Neural crest cell (in vitro differentiated cells): ENCODE measurements around the gene FHIT. TPM values are rescaled to one million over a fixed set of nuclear protein-coding genes. Genes with fewer than 3 reads are reported as not detected.

ENCODE experiments used
- DNase-seq: peaks from one replicate; pipeline ENCODE4 v3.0.0; 2021; ENCODE audit warnings: low read depth, mixed read lengths, low spot score
- H3K27ac Mint-ChIP-seq: one replicate; pipeline ENCODE4 v1.8.0; 2021; ENCODE audit warnings: mild to moderate bottlenecking, mixed read lengths; ENCODE audit not compliant: unreplicated experiment
- H3K27me3 Mint-ChIP-seq: 2 replicates; pipeline ENCODE4 v1.8.0; 2021; ENCODE audit warnings: low read depth, mild to moderate bottlenecking, mixed read lengths
- H3K36me3 Mint-ChIP-seq: 2 replicates; pipeline ENCODE4 v1.8.0; 2021; ENCODE audit warnings: low read depth, mild to moderate bottlenecking, mixed read lengths
- H3K4me1 Mint-ChIP-seq: 2 replicates; pipeline ENCODE4 v1.8.0; 2021; ENCODE audit warnings: mixed read lengths
- H3K4me3 Mint-ChIP-seq: one replicate; pipeline ENCODE4 v1.8.0; 2021; ENCODE audit warnings: mild to moderate bottlenecking, mixed read lengths
- H3K9me3 Mint-ChIP-seq: 2 replicates; pipeline ENCODE4 v1.8.0; 2021; ENCODE audit warnings: mixed read lengths
- total RNA-seq: library from RNA; stranded (reverse); gene quantifications from 2 replicates; pipeline ENCODE4 v1.2.1, GENCODE V29; 2021
- TF ChIP-seq, protein P1 (sequence below): fragments of 200-600 bp; sonication (generic); conservative IDR thresholded peaks from 2 replicates; pipeline ENCODE4 v1.5.0; 2021; ENCODE audit warnings: antibody characterized with exemption, mild to moderate bottlenecking

Gene FHIT
- total RNA-seq, 1 donor from 2014 or later = 5.2 TPM

DNA sequence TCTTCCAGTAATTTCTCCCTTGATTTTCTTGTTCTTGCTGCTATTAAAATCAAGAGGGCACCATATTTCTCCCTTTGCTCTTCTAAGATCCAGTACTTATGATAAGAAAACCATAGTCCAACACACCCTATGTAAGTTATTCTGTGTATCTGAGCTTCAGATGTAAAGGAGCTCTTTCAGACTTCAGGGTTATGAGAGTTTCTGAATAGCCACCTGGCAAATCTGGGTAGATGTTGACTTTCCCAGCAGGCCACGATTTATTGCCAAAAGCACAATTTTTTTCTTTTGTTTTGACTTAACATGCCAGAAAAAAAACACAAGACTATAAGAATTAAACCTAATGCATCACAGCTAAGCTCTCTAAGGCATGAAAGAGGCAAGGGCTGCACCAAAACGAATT lies 1045.0 kb downstream of the FHIT start:
- Mint-ChIP-seq H3K27ac (no peak overlapping the region), H3K36me3 (no peaks in the 10 kb centered on the region), H3K4me1 (peaks cover 4% of the 10 kb centered on the region), H3K27me3 (no peaks in the 10 kb centered on the region), H3K9me3 (peaks cover 4% of the 10 kb centered on the region), H3K4me3 (no peak overlapping the region)
- TF ChIP-seq, protein P1, sequence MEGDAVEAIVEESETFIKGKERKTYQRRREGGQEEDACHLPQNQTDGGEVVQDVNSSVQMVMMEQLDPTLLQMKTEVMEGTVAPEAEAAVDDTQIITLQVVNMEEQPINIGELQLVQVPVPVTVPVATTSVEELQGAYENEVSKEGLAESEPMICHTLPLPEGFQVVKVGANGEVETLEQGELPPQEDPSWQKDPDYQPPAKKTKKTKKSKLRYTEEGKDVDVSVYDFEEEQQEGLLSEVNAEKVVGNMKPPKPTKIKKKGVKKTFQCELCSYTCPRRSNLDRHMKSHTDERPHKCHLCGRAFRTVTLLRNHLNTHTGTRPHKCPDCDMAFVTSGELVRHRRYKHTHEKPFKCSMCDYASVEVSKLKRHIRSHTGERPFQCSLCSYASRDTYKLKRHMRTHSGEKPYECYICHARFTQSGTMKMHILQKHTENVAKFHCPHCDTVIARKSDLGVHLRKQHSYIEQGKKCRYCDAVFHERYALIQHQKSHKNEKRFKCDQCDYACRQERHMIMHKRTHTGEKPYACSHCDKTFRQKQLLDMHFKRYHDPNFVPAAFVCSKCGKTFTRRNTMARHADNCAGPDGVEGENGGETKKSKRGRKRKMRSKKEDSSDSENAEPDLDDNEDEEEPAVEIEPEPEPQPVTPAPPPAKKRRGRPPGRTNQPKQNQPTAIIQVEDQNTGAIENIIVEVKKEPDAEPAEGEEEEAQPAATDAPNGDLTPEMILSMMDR = no peak
- DNase-seq = no peak

DNA sequence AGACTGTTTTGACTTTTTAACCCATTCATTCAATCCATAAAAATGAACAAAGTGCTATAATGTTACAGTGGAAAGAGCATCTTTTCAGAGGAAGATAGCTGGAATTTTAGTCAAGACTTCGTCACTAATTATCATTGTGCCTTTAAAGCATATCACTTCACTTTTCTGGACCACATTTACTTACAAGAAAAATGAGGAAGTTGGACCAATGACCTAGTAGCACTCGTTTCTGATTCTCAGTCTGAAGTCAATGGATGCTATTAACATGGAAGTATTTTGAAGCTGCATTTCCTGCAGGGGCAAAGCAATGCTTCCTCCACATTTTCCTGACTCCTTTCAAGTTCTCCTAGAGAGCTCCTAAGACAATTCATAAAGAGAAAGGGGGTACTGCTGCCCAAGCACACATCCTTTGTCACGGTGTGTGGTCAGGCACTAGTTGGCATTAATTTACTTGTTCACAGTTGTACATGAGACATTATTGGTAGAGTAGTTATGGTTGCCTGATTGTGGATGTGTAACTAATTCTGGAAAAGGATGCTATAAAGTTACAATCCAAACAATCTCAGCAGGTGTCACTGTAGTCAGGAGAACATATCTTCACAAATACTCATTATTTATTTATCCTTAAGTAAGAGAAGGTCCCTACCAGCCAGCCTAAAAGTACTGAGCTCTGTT lies 1049.1 kb downstream of the FHIT start:
- no peak overlapping the region for H3K4me3 Mint-ChIP-seq
- H3K36me3 Mint-ChIP-seq = no peaks in the 10 kb centered on the region

DNA sequence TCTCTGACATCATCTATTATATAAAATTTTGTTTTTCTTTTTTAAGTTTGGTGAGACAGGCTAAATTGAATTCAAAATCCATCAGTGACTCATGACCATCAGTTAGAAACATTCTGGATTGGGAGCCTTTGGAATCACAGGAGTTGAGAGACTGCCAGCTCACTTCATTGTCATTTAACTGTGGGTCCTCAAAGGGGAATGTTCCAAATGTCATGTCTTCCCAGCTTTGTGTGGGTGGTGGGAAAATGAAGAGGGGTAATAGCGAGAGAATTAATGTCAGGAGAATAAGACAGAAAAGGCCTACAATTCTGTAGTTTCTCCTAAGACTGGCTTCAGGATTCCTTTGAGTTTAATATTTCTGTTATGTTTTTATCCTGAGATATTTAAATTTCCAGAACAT lies 1051.9 kb downstream of the FHIT start:
- no peak for DNase-seq
- Mint-ChIP-seq H3K9me3 (peaks cover 6% of the 10 kb centered on the region), H3K27me3 (no peaks in the 10 kb centered on the region), H3K4me1 (peaks cover 14% of the 10 kb centered on the region), H3K4me3 (no peak overlapping the region), H3K27ac (no peak overlapping the region), H3K36me3 (no peaks in the 10 kb centered on the region)
- TF ChIP-seq, protein P1 = no peak

More for the DNA sequence above, 1049.1 kb downstream of the FHIT start:
- TF ChIP-seq, protein P1 = no peak
- no peak for DNase-seq
- H3K4me1 Mint-ChIP-seq = peaks cover 14% of the 10 kb centered on the region
- H3K27ac Mint-ChIP-seq = no peak overlapping the region
- H3K9me3 Mint-ChIP-seq = no peaks in the 10 kb centered on the region
- H3K27me3 Mint-ChIP-seq = no peaks in the 10 kb centered on the region

DNA sequence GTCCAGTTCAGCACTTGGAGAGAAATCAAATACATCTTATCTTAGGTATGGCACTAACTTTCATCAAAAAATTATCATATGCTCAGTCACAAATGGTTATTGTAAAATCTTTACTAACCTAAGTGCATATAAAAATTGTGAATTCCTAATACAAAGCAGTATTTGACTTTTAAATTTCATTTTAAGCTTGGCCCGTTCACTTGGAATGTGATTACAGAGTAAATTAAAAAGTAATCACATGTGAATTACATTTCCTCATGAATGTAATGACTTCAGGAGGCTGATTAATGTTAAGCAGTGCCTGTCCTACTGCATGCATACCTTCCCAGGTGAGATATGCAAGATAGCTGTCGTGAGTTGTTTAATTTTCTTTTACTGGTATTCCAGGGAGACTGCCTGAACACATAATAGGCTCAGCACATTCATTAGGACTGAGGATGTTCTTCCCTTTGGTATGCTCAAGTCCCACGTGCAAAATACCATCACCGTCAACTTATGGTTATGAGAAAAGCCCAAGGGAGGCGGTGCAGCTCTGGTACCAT lies 1053.0 kb downstream of the FHIT start:
- Mint-ChIP-seq H3K4me1 (peaks cover 10% of the 10 kb centered on the region), H3K4me3 (no peak overlapping the region), H3K27ac (no peak overlapping the region), H3K27me3 (no peaks in the 10 kb centered on the region), H3K36me3 (no peaks in the 10 kb centered on the region), H3K9me3 (peaks cover 6% of the 10 kb centered on the region)
- DNase-seq = no peak
- TF ChIP-seq, protein P1 = no peak

DNA sequence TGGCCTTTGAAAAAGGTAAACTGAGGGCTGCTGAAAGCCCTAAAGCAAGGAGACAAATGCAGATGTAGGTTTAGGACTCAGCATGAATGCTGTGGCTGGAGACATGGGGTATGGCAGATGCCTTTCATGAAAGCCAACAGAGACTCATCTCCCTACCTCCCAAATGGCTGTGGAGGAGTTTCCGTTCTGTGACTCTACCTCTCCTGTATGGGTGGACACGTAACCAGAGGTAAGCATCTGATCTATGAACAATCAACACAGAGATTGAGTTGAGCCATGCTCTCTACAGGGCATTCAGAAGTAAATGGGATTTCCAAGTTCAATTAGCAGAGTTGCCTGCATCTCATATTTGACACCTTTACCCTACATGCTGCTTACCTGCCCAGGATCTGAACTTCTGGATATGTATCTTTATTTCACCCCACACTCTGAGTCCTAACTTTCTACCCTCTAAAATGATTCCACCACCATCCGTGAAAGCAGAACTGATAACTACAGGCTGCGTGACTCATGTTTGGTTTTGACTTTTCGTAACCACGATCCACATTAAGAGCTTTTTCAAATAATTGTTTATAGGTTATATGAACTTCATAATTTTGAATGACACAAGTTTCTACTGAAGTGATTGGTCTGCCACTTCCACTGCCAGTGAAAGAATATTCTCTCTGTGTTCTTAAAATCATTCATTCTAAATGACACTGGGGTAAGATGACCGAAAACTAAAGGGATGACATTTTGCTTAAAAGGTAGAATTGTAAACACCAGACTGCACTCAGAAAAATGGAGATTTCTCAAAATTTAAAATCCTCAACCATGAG lies 1058.7 kb downstream of the FHIT start:
- Mint-ChIP-seq H3K27ac (no peak overlapping the region), H3K4me1 (peaks cover 16% of the 10 kb centered on the region), H3K4me3 (no peak overlapping the region), H3K36me3 (no peaks in the 10 kb centered on the region), H3K9me3 (peaks cover 6% of the 10 kb centered on the region), H3K27me3 (no peaks in the 10 kb centered on the region)
- no peak for DNase-seq
- TF ChIP-seq, protein P1 = no peak
